Neural cell (in vitro differentiated cells): ENCODE data around the gene FAM204A. TPM values are rescaled to one million over a fixed set of nuclear protein-coding genes. Genes with fewer than 3 reads are reported as not detected.
A peak's percentile ranks its signal among the peaks of the same experiment; 100 is the strongest.

Source experiments
- H2AFZ ChIP-seq: fragments of 200-600, 300-800 bp; sonication (generic), shearing (Covaris generic); 2 replicates; pipeline ENCODE4 v1.6.0; 2014; ENCODE audit warnings: low read depth, mild to moderate bottlenecking, antibody characterized with exemption, low read length, moderate library complexity
- H3F3A ChIP-seq: fragments of 200-600 bp; shearing (Covaris generic); 2 replicates; pipeline ENCODE4 v1.6.1; 2016; ENCODE audit warnings: mild to moderate bottlenecking, moderate library complexity, mixed read lengths, antibody characterized with exemption, low read length; ENCODE audit not compliant: insufficient read depth, poor library complexity, severe bottlenecking
- H3K27ac ChIP-seq: fragments of 200-600, 300-800 bp; sonication (generic), shearing (Covaris generic); 2 replicates; pipeline ENCODE4 v1.5.1; 2014; ENCODE audit warnings: mild to moderate bottlenecking, low read length, moderate library complexity
- H3K27me3 ChIP-seq: fragments of 300-800, 200-600 bp; sonication (generic), shearing (Covaris generic); 2 replicates; pipeline ENCODE4 v1.6.0; 2014; ENCODE audit warnings: mild to moderate bottlenecking, low read depth, low read length, moderate library complexity; ENCODE audit not compliant: insufficient read depth
- H3K36me3 ChIP-seq: fragments of 300-800, 200-600 bp; sonication (generic), shearing (Covaris generic); 2 replicates; pipeline ENCODE4 v1.5.1; 2014; ENCODE audit warnings: mild to moderate bottlenecking, antibody characterized with exemption, low read length, moderate library complexity; ENCODE audit not compliant: insufficient read depth
- H3K4me2 ChIP-seq: fragments of 300-800, 200-600 bp; sonication (generic), shearing (Covaris generic); 2 replicates; pipeline ENCODE4 v1.6.0; 2014; ENCODE audit warnings: mild to moderate bottlenecking, low read length
- H3K4me3 ChIP-seq: fragments of 300-800, 200-600 bp; sonication (generic), shearing (Covaris generic); 2 replicates; pipeline ENCODE4 v1.5.1; 2014; ENCODE audit warnings: mild to moderate bottlenecking, low read length, moderate library complexity
- H3K79me2 ChIP-seq: fragments of 200-600 bp; shearing (Covaris generic); replicated peaks from 2 replicates; pipeline ENCODE4 v1.6.0; 2014; ENCODE audit warnings: mild to moderate bottlenecking, low read length, moderate library complexity; ENCODE audit not compliant: insufficient read depth
- H3K9ac ChIP-seq: fragments of 300-800, 200-600 bp; sonication (generic), shearing (Covaris generic); 2 replicates; pipeline ENCODE4 v1.6.1; 2016; ENCODE audit warnings: mild to moderate bottlenecking, low read length, mixed read lengths
- H3K9me2 ChIP-seq: fragments of 200-600 bp; shearing (Covaris generic); 2 replicates; pipeline ENCODE4 v1.6.1; 2016; ENCODE audit warnings: mild to moderate bottlenecking, low read length, mixed read lengths; ENCODE audit not compliant: insufficient read depth
- H3K9me3 ChIP-seq: fragments of 200-600, 300-800 bp; sonication (generic), shearing (Covaris generic); 2 replicates; pipeline ENCODE4 v1.6.1; 2016; ENCODE audit warnings: mild to moderate bottlenecking, mixed run types, low read length, moderate library complexity, mixed read lengths
- H4K20me1 ChIP-seq: fragments of 200-600 bp; shearing (Covaris generic); 2 replicates; pipeline ENCODE4 v1.6.1; 2016; ENCODE audit warnings: mild to moderate bottlenecking, mixed run types; ENCODE audit not compliant: insufficient read depth
- CTCF ChIP-seq: fragments of 450-650 bp; IDR thresholded peaks from 2 replicates; pipeline ENCODE4 v1.5.1; 2014; ENCODE audit warnings: antibody characterized with exemption, mild to moderate bottlenecking, moderate library complexity; ENCODE audit not compliant: poor library complexity, severe bottlenecking
- EP300 ChIP-seq: fragments of 450-650 bp; conservative IDR thresholded peaks from 2 replicates; pipeline ENCODE4 v1.6.1; 2014; ENCODE audit warnings: antibody characterized with exemption, mild to moderate bottlenecking, moderate library complexity; ENCODE audit not compliant: poor library complexity, severe bottlenecking
- EZH2 ChIP-seq: fragments of 200-600, 300-800 bp; shearing (Covaris generic), sonication (generic); IDR thresholded peaks from 2 replicates; pipeline ENCODE4 v1.6.1; 2014; ENCODE audit warnings: antibody characterized with exemption, low read length, borderline replicate concordance, mild to moderate bottlenecking; ENCODE audit not compliant: insufficient read depth, poor library complexity, severe bottlenecking
- MXI1 ChIP-seq: fragments of 450-650 bp; conservative IDR thresholded peaks from 2 replicates; pipeline ENCODE4 v1.6.1; 2014; ENCODE audit warnings: antibody characterized with exemption, mild to moderate bottlenecking; ENCODE audit not compliant: poor library complexity, severe bottlenecking
- POLR2AphosphoS5 ChIP-seq: IDR thresholded peaks from 2 replicates; pipeline ENCODE4 v1.6.1; 2012
- RAD21 ChIP-seq: fragments of 450-650 bp; conservative IDR thresholded peaks from 2 replicates; pipeline ENCODE4 v1.6.1; 2014; ENCODE audit warnings: antibody characterized with exemption, mild to moderate bottlenecking, moderate library complexity
- SMC3 ChIP-seq: fragments of 450-650 bp; conservative IDR thresholded peaks from 2 replicates; pipeline ENCODE4 v1.6.1; 2014; ENCODE audit warnings: antibody characterized with exemption, mild to moderate bottlenecking, moderate library complexity; ENCODE audit not compliant: poor library complexity
- TAF1 ChIP-seq: IDR thresholded peaks from 2 replicates; pipeline ENCODE4 v1.6.1; 2012; ENCODE audit warnings: low read depth
- polyA plus RNA-seq: library from polyadenylated mRNA; depleted of rRNA; stranded (reverse); fragments of >200 nt; gene quantifications from 2 replicates; pipeline ENCODE4 v1.2.3, GENCODE V29; 2014
- TF ChIP-seq, protein P1 (sequence below): IDR thresholded peaks from 2 replicates; pipeline ENCODE4 v1.6.1; 2012; ENCODE audit warnings: borderline replicate concordance

FAM204A gene
- polyA plus RNA-seq, 1 donor from 2014 or later = 202 TPM

DNA sequence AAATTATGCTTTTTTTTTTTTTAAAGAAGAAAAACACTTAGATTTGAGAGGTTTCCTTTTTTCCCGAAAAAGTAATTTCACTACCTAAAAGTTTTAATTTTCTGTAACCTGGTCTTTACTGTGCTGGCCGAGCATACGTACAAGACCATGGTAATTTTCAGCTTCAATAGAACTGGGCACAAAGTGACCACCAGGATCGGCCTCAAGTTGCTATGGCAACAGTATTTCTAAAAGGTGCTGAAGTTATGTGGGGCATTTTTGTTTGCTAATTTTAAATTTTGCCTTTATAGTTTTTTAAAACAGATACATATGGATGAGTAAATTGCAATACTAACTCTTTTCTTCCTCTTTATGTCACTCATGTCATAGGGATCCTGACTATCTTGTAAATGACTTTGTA lies 69.4 kb downstream of the FAM204A start:
- H3K9ac ChIP-seq = no peak overlapping the region
- TF ChIP-seq TAF1 (no peak), EP300 (no peak), POLR2AphosphoS5 (no peak), RAD21 (no peak), SMC3 (no peak), MXI1 (no peak), EZH2 (no peak), CTCF (no peak)
- TF ChIP-seq, protein P1, sequence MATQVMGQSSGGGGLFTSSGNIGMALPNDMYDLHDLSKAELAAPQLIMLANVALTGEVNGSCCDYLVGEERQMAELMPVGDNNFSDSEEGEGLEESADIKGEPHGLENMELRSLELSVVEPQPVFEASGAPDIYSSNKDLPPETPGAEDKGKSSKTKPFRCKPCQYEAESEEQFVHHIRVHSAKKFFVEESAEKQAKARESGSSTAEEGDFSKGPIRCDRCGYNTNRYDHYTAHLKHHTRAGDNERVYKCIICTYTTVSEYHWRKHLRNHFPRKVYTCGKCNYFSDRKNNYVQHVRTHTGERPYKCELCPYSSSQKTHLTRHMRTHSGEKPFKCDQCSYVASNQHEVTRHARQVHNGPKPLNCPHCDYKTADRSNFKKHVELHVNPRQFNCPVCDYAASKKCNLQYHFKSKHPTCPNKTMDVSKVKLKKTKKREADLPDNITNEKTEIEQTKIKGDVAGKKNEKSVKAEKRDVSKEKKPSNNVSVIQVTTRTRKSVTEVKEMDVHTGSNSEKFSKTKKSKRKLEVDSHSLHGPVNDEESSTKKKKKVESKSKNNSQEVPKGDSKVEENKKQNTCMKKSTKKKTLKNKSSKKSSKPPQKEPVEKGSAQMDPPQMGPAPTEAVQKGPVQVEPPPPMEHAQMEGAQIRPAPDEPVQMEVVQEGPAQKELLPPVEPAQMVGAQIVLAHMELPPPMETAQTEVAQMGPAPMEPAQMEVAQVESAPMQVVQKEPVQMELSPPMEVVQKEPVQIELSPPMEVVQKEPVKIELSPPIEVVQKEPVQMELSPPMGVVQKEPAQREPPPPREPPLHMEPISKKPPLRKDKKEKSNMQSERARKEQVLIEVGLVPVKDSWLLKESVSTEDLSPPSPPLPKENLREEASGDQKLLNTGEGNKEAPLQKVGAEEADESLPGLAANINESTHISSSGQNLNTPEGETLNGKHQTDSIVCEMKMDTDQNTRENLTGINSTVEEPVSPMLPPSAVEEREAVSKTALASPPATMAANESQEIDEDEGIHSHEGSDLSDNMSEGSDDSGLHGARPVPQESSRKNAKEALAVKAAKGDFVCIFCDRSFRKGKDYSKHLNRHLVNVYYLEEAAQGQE = no peak
- no peak overlapping the region for H2AFZ ChIP-seq
- no peaks in the 10 kb centered on the region for H4K20me1 ChIP-seq
- no peaks in the 10 kb centered on the region for H3K9me3 ChIP-seq
- H3K27me3 ChIP-seq = peaks cover 20% of the 10 kb centered on the region
- no peaks in the 10 kb centered on the region for H3F3A ChIP-seq
- no peaks in the 10 kb centered on the region for H3K79me2 ChIP-seq
- no peak overlapping the region for H3K4me3 ChIP-seq
- H3K36me3 ChIP-seq = no peaks in the 10 kb centered on the region
- no peak overlapping the region for H3K27ac ChIP-seq
- no peaks in the 10 kb centered on the region for H3K9me2 ChIP-seq
- H3K4me2 ChIP-seq = no peak overlapping the region

- Histone ChIP-seq H3K27me3 (peaks cover 20% of the 10 kb centered on the region), H3K9me3 (no peaks in the 10 kb centered on the region), H2AFZ (no peak overlapping the region), H3K36me3 (no peaks in the 10 kb centered on the region), H3K9ac (no peak overlapping the region), H3K4me3 (peak overlapping the region; percentile 43), H3K79me2 (no peaks in the 10 kb centered on the region), H3K27ac (no peak overlapping the region), H3K4me2 (no peak overlapping the region), H4K20me1 (no peaks in the 10 kb centered on the region), H3F3A (no peaks in the 10 kb centered on the region), H3K9me2 (no peaks in the 10 kb centered on the region)
- TF ChIP-seq EP300 = no peak
- no peak for TF ChIP-seq MXI1
- TF ChIP-seq POLR2AphosphoS5 = no peak
- no peak for TF ChIP-seq RAD21
- no peak for TF ChIP-seq TAF1
- no peak for TF ChIP-seq SMC3
- TF ChIP-seq EZH2 = no peak
- TF ChIP-seq CTCF = no peak
- TF ChIP-seq, protein P1 = no peak
These were observed 69.9 kb downstream of the FAM204A start for GRCh38 chr10:118272149-118272721.
